ENCODE data around the gene PTPN22.

- TF ChIP-seq EP300 (IDR thresholded peaks at IDR 0.05): no peak
- TF ChIP-seq POLR2A (IDR thresholded peaks at IDR 0.05): no peak
- no peak for TF ChIP-seq CTCF (IDR thresholded peaks at IDR 0.05)
- no peak for TF ChIP-seq POLR2AphosphoS5 (IDR thresholded peaks at IDR 0.05)
Measured at GRCh38 chr1:113858418-113858817, 13.1 kb downstream of the PTPN22 start.
